ENCODE data around the gene BTBD2. TPM values are rescaled to one million over a fixed set of nuclear protein-coding genes. Genes with fewer than 3 reads are reported as not detected.
A peak's percentile ranks its signal among the peaks of the same experiment; 100 is the strongest.

Gene BTBD2
- total RNA-seq, 3 donors from 2014 or later: 12.6 to 17.2 (median 14.4) TPM

DNA sequence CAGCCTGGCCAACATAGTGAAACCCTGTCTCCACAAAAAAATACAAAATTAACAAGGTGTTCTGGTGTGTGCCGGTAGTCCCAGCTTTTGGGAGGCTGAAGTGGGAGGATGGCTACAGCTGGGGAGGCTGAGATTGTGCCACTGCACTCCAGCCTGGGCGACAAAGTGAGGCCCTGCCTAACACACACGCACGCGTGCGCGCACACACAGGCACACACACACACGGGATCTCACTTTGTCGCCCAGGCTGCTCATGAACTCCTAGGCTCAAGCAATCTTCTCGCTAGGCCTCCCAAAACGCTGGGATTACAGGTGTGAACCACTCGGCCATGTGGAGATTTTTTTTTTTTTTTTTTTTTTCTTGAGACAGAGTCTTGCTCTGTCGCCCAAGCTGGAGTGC lies 3.2 kb upstream of the BTBD2 start:
- Mint-ChIP-seq H3K27me3 (ENCODE audit: low read depth) (no peaks in the 10 kb centered on the region), H3K36me3 (ENCODE audit: insufficient read depth) (no peaks in the 10 kb centered on the region), H3K4me1 (ENCODE audit: low read depth) (peaks cover 7% of the 10 kb centered on the region), H3K9me3 (no peaks in the 10 kb centered on the region), H3K4me3 (no peak overlapping the region)
- no peak for ATAC-seq
- DNase-seq: no peak

DNA sequence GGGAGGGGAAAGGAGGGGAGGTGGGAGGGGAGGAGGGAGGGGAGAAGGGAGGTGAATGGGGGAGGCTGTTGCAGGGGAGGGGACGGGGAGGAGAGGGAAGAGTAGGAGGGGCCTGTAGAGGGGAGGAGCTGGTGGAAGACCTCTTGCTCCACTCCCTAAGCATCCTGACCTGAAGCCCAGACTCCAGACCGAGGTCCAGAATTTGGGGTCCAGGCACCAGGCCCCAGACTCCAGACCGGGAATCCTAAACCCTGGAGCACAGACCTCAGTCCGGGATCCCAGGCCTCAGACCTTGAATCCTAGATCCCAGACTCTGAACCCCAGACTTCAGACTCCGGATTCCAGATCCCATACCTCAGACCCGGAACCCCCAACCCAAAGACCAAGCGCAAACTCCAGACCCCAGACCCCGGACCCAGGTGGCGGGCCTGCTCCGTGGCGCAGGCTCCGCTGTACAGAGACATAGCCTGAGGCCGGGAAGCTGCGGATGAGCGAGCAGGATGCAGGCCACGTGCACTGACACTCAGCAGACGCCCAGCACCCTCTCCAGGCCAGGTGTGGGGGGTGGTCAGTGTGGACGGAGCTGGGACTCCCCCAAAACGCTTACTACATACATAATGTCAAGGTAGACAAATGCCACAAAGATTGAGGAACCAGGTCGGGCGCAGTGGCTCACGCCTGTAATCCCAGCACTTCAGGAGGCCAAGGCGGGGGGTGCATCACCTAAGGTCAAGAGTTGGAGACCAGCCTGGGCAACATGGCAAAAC lies 710 bp upstream of the BTBD2 start:
- Mint-ChIP-seq H3K4me1 (ENCODE audit: low read depth) (peaks cover 11% of the 10 kb centered on the region), H3K27me3 (ENCODE audit: low read depth) (no peaks in the 10 kb centered on the region), H3K4me3 (peak overlapping the region; percentile 63), H3K9me3 (no peaks in the 10 kb centered on the region), H3K36me3 (ENCODE audit: insufficient read depth) (no peaks in the 10 kb centered on the region)
- DNase-seq (peak; percentile 45), ATAC-seq (peak; percentile 22 to 47)

DNA sequence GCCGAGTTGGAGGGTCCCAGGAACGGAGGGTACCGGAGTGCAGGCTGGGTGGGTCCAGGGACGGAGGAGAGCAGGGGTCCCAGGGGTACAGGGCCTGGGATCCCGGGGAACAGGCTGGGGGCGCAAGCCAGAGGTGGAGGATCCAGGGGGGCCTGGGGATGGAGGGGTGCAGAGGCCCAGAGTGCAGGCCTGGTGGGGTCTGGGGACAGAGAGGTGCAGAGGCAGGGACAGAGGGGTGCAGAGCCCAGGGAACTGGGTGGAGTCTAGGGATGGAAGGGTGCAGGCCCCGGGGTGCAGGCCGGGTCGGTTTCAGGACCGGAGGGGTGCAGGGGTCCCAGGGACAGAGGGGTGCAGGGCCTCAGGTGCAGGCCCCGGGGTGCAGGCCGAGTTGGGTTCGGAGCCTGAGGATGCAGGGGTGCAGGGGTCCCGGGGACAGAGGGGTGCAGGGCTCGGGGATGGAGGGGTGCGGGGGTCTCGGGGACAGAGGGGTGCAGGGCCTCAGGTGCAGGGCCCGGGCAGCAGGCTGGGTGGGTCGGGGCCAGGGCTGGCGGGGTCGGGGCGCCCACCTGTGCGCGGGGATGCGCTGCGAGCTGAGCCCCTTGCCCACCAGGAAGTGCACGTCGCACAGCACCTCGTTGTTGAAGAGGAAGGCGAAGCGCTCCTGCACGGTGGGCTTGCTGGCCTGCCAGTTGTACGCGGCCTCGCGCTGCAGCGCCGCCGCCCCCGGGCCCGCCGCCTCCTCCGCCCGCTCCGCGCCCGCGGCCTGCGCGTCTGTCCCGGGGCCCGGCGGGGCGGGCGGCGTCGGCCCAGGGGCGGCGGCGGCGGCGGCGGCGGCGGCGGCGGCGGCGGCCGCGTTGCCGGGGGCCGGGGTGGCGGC lies 545 bp downstream of the BTBD2 start:
- Mint-ChIP-seq H3K27me3 (ENCODE audit: low read depth) (no peaks in the 10 kb centered on the region), H3K4me1 (ENCODE audit: low read depth) (peaks cover 11% of the 10 kb centered on the region), H3K9me3 (no peaks in the 10 kb centered on the region), H3K4me3 (peak overlapping the region; percentile 53), H3K36me3 (ENCODE audit: insufficient read depth) (no peaks in the 10 kb centered on the region)
- ATAC-seq (peak; percentile 51 to 60), DNase-seq (peak; percentile 27)

DNA sequence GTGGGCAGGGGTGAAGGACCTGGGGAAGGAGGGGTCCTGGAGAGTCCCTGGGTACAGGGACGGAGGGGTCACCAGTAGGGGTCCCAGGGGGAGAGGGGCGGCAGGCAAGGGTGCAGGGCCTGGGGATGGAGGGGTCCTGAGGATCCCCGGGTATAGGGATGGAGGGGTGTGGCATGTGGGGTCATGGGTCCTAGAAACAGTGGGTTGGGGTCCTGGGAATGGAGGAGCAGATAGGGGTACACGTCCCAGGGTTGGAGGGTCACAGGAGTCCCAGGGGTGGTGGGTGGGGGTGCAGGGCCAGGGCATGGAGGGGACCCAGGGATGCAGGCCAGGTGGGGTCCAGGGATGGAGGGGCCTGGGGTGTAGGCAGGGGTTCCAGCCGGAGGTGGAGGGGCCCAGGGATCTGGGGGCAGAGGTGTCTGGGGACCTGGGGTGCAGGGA lies 1.4 kb downstream of the BTBD2 start:
- H3K27me3 Mint-ChIP-seq (ENCODE audit: low read depth): no peaks in the 10 kb centered on the region
- no peaks in the 10 kb centered on the region for H3K9me3 Mint-ChIP-seq
- H3K4me3 Mint-ChIP-seq: no peak overlapping the region
- H3K4me1 Mint-ChIP-seq (ENCODE audit: low read depth): peaks cover 6% of the 10 kb centered on the region
- no peak for DNase-seq
- no peaks in the 10 kb centered on the region for H3K36me3 Mint-ChIP-seq (ENCODE audit: insufficient read depth)
- ATAC-seq: no peak

DNA sequence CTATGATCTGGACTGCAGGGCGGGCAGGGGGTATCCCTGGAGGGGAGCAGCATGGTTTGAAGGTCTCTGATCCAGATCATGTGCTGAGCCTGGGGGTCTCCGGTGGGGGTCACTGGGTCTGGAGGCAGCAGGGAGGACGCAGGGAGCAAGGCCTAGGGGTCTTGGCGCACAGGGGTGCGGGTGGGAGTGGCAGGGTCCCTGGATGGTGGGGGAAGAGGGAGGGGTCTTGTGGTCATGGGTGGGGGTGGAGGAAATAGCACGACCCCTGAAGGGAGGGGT lies 1.9 kb downstream of the BTBD2 start:
- Mint-ChIP-seq H3K9me3 (no peaks in the 10 kb centered on the region), H3K4me3 (no peak overlapping the region), H3K36me3 (ENCODE audit: insufficient read depth) (no peaks in the 10 kb centered on the region), H3K27me3 (ENCODE audit: low read depth) (no peaks in the 10 kb centered on the region), H3K4me1 (ENCODE audit: low read depth) (peaks cover 6% of the 10 kb centered on the region)
- DNase-seq: no peak
- no peak for ATAC-seq

DNA sequence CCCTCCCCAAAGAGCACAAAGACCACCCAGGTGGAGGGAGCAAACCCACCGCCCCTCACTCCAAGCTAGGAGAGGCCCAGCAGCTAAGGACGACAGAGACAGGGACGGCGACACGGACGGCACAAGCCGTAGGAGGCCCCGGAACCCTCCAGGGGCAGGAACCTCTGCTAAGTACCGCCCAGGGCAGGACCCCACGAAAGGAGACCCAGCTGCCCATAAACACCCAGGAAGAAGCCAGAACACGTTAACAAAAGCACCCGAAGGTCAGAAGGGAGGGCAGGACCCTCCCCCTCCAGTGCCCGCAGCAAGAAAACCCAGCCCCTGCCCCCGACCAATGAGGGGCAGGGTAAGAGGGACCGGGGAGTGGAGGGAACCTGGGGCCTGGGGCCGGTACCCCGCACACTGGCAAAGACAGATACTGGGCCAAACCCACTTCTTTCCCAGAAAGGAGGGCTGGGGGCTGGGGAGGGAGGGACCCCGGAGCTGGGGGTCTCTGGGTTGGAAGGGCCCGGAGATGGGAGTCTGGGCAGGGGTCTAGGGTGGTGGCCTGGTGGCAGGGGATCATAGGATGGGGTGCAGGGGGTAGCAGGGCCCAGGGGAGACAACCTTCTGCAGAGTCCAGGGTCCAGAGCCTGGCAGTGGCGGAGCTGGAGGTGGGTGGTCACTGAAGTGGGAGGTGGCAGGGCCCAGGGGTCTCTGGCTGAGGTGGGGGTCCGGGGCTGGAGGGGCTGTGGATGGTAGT lies 2.4 kb downstream of the BTBD2 start:
- ATAC-seq (no peak), DNase-seq (no peak)
- Mint-ChIP-seq H3K4me3 (no peak overlapping the region), H3K9me3 (no peaks in the 10 kb centered on the region), H3K4me1 (ENCODE audit: low read depth) (peaks cover 6% of the 10 kb centered on the region), H3K27me3 (ENCODE audit: low read depth) (no peaks in the 10 kb centered on the region), H3K36me3 (ENCODE audit: insufficient read depth) (no peaks in the 10 kb centered on the region)

DNA sequence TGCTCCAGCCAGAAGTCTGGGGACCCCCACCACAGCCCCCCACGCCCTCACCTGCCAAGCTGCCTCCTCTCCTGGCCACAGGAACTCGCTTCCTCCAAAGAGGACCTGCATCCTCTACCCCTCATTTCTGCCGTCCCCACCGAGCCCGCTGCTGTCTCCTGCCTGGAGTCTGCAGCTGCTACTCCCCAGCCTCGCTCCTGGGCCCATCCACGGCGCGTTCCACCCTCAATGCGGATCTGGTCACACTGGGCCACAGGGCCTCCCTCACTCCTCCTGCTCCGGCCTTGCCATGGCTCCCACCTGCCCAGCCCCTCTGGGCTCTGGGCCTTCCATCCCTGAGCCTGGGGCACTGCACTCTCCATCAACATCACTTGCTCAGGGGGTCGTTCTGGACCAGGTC lies 4.3 kb downstream of the BTBD2 start:
- Mint-ChIP-seq H3K9me3 (no peaks in the 10 kb centered on the region), H3K36me3 (ENCODE audit: insufficient read depth) (no peaks in the 10 kb centered on the region), H3K4me1 (ENCODE audit: low read depth) (peaks cover 6% of the 10 kb centered on the region), H3K4me3 (no peak overlapping the region), H3K27me3 (ENCODE audit: low read depth) (no peaks in the 10 kb centered on the region)
- no peak for DNase-seq
- no peak for ATAC-seq

DNA sequence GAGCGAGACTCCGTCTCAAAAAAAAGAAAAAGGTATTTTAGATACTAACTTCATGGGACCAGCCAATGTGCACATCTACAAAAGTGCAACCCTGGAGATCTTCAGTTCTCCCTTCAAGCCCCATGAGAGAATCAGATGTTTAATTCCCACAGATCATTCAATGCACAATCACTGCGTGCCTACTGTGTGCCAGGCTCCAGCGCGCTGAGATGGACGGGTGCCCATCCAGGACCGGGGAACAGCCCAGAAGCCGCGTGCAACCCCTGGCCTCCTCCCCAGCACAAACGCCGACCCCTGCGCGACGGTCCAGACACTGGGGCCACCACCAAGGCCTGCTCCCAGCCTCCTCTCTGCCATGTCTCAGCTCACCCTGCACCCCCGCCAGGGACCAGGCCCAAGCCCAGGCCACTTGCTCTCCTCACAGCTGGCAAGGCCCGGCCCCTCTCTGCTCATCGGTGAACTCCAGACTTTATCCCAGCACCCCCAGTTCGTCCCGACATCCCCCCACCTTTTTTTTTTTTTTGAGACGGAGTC lies 5.3 kb downstream of the BTBD2 start:
- Mint-ChIP-seq H3K4me3 (no peak overlapping the region), H3K9me3 (no peaks in the 10 kb centered on the region), H3K27me3 (ENCODE audit: low read depth) (no peaks in the 10 kb centered on the region), H3K4me1 (ENCODE audit: low read depth) (peaks cover 4% of the 10 kb centered on the region), H3K36me3 (ENCODE audit: insufficient read depth) (no peaks in the 10 kb centered on the region)
- DNase-seq (no peak), ATAC-seq (no peak)

DNA sequence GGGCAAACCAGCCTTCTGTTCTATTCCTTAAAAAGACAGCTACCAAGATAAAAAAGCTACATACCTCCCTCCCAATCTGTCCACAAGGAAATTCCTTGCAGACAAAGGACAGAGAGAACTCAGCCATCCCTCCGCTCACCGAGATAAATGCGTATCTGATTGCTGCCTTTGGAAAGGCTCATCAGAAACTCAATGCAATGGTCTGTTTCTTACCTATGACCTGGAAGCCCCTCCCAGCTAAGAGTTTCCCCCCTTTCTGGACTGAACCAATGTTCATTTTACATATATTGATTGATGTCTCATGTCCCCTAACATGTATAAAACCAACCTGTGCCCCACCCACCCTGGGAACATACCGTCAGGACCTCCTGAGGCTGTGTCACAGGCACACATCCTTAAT lies 11.6 kb downstream of the BTBD2 start:
- H3K9me3 Mint-ChIP-seq: no peaks in the 10 kb centered on the region
- H3K4me1 Mint-ChIP-seq (ENCODE audit: low read depth): peaks cover 2% of the 10 kb centered on the region
- H3K27me3 Mint-ChIP-seq (ENCODE audit: low read depth): no peaks in the 10 kb centered on the region
- no peak overlapping the region for H3K4me3 Mint-ChIP-seq
- DNase-seq: no peak
- no peak for ATAC-seq
- H3K36me3 Mint-ChIP-seq (ENCODE audit: insufficient read depth): peaks cover 4% of the 10 kb centered on the region

DNA sequence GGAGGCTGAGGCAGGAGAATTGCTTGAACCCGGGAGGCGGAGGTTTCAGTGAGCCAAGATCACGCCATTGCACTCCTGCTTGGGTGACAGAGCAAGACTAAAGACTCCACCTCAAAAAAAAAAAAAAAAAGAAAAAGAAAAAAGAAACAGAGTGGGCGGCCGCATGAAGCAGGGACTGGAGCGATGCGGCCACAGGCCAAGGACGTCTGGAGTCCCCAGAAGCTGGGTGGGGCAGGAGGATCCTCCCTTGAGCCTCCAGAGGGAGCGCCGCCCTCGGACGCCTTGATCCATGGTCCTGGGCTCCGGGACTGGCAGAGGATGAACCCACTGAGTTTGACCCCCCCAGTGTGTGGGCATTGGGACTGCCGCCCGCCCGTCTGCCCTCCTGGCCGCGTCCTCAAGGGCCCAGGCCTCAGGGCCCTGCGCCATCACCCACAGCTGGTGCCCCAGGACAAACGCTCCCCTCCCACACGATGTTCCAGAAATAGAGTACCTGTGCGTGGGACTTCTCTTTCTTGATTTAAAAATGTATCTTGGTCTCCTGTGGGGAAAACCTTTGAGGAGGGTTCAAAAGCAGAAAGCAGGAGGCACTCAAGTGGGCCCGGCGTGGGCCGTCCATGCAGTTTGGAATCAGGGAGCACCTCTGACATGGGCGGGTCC lies 15.5 kb downstream of the BTBD2 start:
- no peak for DNase-seq
- H3K4me3 Mint-ChIP-seq: no peak overlapping the region
- ATAC-seq: no peak
- peaks cover 15% of the 10 kb centered on the region for H3K36me3 Mint-ChIP-seq (ENCODE audit: insufficient read depth)
- H3K27me3 Mint-ChIP-seq (ENCODE audit: low read depth): no peaks in the 10 kb centered on the region
- H3K4me1 Mint-ChIP-seq (ENCODE audit: low read depth): peaks cover 5% of the 10 kb centered on the region
- H3K9me3 Mint-ChIP-seq: no peaks in the 10 kb centered on the region

DNA sequence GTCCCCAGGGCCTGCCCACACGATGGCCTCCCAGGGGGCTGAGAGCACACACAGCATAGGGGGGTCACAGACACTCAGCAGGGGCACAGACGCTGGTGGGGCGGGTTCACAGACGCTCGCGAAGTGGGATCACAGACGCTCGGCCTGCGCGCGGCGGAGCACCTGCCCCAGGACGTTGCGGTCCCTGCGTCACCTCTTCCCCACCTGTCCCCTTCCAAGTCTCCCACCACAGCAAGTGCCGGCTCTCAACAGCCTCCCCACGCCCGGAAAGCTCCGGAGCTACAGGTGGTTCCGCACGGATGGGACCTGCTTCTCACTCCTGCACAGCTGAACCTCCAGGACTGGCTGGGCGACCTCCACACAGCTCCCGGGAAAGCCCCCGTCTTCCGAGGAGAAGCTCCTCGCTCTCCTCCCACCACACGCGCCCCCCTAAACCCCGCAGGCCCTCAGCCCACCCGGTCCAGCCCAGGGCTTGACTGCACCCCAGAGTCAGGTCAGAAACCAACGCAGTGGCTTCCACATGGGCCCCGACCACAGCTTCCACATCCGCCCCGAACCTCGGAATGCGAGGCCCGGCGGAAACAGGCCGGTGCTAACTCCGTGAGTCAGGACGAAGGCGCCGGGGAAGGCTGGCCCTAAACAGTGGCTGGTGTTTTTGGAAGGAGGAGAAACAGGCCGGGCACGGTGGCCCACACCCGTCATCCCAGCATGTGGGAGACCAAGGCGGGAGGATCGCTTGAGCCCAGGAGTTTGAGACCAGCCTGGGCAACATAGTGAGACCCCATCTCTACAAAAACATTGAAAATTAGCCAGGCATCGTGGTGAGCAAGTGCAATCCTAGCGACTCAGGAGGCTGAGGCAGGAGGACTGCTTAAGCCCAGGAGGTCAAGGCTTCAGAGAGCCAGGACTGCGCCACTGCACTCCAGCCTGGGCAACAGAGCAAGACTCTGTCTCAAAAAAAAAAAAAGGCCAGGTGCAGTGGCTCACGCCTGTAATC lies 16.5 kb downstream of the BTBD2 start:
- Mint-ChIP-seq H3K27me3 (ENCODE audit: low read depth) (no peaks in the 10 kb centered on the region), H3K9me3 (no peaks in the 10 kb centered on the region), H3K4me1 (ENCODE audit: low read depth) (peaks cover 5% of the 10 kb centered on the region), H3K36me3 (ENCODE audit: insufficient read depth) (peaks cover 15% of the 10 kb centered on the region), H3K4me3 (no peak overlapping the region)
- DNase-seq (no peak), ATAC-seq (no peak)

DNA sequence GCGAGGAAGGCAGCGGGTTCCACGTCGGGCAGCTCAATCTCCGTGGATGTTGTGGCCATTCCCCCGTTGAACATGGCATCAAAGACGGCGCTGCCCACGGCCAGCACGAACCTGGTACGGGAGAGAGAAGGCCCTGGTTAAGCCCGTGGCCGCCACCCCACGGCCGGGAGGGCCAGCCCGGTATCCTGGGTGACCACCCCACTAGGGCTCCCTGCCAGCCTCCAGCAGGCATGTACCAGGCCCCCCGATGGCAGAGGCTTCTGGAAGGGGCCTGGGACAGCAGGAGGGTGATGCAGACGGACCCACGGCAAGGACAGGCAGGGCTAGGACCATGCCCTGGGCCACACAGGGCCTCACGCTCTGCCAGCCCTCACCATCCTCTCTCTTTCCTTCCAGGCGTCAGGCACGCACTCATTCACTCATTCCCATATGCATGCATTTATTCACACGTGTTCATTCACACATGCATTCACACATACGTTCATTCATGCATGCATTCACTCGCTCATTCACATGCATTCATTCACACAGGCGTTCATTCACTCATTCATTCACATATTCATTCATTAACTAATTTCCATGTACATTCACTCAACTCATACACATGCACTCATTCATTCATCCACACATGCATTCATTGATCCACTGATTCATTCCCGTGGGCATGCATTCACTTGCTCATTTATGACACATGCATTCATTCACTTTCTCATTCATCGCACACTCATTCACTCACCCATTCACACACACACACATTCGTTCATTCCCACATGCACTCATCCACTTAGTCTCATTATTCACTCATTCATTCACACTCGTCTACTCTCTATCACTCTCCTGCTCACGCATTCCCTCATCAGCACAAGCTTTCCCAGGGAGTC lies 17.9 kb downstream of the BTBD2 start:
- no peak for ATAC-seq
- no peaks in the 10 kb centered on the region for H3K27me3 Mint-ChIP-seq (ENCODE audit: low read depth)
- peaks cover 13% of the 10 kb centered on the region for H3K36me3 Mint-ChIP-seq (ENCODE audit: insufficient read depth)
- peaks cover 5% of the 10 kb centered on the region for H3K4me1 Mint-ChIP-seq (ENCODE audit: low read depth)
- no peaks in the 10 kb centered on the region for H3K9me3 Mint-ChIP-seq
- DNase-seq: no peak
- no peak overlapping the region for H3K4me3 Mint-ChIP-seq
